NCI-H1092 (cell line): ENCODE measurements around the gene NUDT14.

Source experiments
- DNase-seq: peaks from one replicate; lab custom pipeline; 2025; lab: John Stamatoyannopoulos, UW

The NUDT14 gene

GRCh38 chr14:105180592-105181548, at the start of gene NUDT14:
Gene NUDT14, minus strand, starts transcription at chr14:105181312. Its CDS starts 103 bp downstream, at chr14:105181209.
- DNase-seq, result no peak

GRCh38 chr14:105229099-105229655, 48.1 kb upstream of the NUDT14 start:
- no peak for DNase-seq

GRCh38 chr14:105228562-105228961, 47.5 kb upstream of the NUDT14 start:
- DNase-seq, result no peak

GRCh38 chr14:105227346-105227745, 46.2 kb upstream of the NUDT14 start:
- no peak for DNase-seq

GRCh38 chr14:105226198-105226597, 45.1 kb upstream of the NUDT14 start:
- DNase-seq, result no peak

GRCh38 chr14:105224845-105225570, 43.9 kb upstream of the NUDT14 start:
- no peak for DNase-seq

- no peak for DNase-seq
Observed at GRCh38 chr14:105223770-105224544, 42.8 kb upstream of the NUDT14 start.

- no peak for DNase-seq
Observed at GRCh38 chr14:105223260-105223659, 42.1 kb upstream of the NUDT14 start.

- no peak for DNase-seq
Observed at GRCh38 chr14:105221598-105222178, 40.6 kb upstream of the NUDT14 start.

- DNase-seq, result no peak
Observed at GRCh38 chr14:105220699-105221597, 39.8 kb upstream of the NUDT14 start.

- no peak for DNase-seq
Observed at GRCh38 chr14:105219753-105220152, 38.6 kb upstream of the NUDT14 start.

- DNase-seq, result no peak
Observed at GRCh38 chr14:105219043-105219612, 38.0 kb upstream of the NUDT14 start.

- DNase-seq, result no peak
Observed at GRCh38 chr14:105218611-105219010, 37.5 kb upstream of the NUDT14 start.

GRCh38 chr14:105217774-105218173, 36.7 kb upstream of the NUDT14 start:
- DNase-seq, result no peak

- DNase-seq, result no peak
Observed at GRCh38 chr14:105216490-105217247, 35.6 kb upstream of the NUDT14 start.

- DNase-seq, result no peak
Observed at GRCh38 chr14:105215602-105216001, 34.5 kb upstream of the NUDT14 start.

GRCh38 chr14:105214324-105214915, 33.3 kb upstream of the NUDT14 start:
- DNase-seq, result no peak

GRCh38 chr14:105213361-105213760, 32.2 kb upstream of the NUDT14 start:
- no peak for DNase-seq
